HEK293 (cell line): ENCODE data around the gene NTSR1.

Experiments
- GLI2 ChIP-seq: fragments of 450-650 bp; formaldehyde crosslinking; IDR thresholded peaks from 2 replicates; pipeline ENCODE4; 2017; ENCODE audit warnings: missing biosample characterization, missing genetic modification characterization, low read depth, borderline replicate concordance
- GLI4 ChIP-seq: fragments of 450-650 bp; formaldehyde crosslinking; IDR thresholded peaks from 2 replicates; pipeline ENCODE4 v1.5.1; 2016; ENCODE audit warnings: missing biosample characterization, missing genetic modification characterization
- HIC1 ChIP-seq: fragments of 450-650 bp; formaldehyde crosslinking; IDR thresholded peaks from 2 replicates; pipeline ENCODE4 v1.5.1; 2016; ENCODE audit warnings: missing biosample characterization, missing genetic modification characterization
- MZF1 ChIP-seq: fragments of 450-650 bp; formaldehyde crosslinking; IDR thresholded peaks from 2 replicates; pipeline ENCODE4 v1.5.1; 2017; ENCODE audit warnings: missing biosample characterization, missing genetic modification characterization, borderline replicate concordance
- TCF7L2 ChIP-seq: IDR thresholded peaks from 2 replicates; pipeline ENCODE4 v1.6.1; 2011; ENCODE audit warnings: low read depth, mild to moderate bottlenecking, inconsistent platforms, low read length, moderate library complexity, borderline replicate concordance
- ZBTB11 ChIP-seq: fragments of 450-650 bp; formaldehyde crosslinking; conservative IDR thresholded peaks from 2 replicates; pipeline ENCODE4 v1.5.1; 2016; ENCODE audit warnings: low read depth, missing biosample characterization, missing genetic modification characterization
- ZBTB17 ChIP-seq: fragments of 450-650 bp; formaldehyde crosslinking; IDR thresholded peaks from 2 replicates; pipeline ENCODE4 v1.5.1; 2016; ENCODE audit warnings: missing biosample characterization, missing genetic modification characterization
- ZBTB6 ChIP-seq: fragments of 450-650 bp; formaldehyde crosslinking; IDR thresholded peaks from 2 replicates; pipeline ENCODE4 v1.5.1; 2017; ENCODE audit warnings: missing biosample characterization, missing genetic modification characterization
- ZBTB7A ChIP-seq: fragments of 450-650 bp; formaldehyde crosslinking; IDR thresholded peaks from 2 replicates; pipeline ENCODE4 v1.5.1; 2016; ENCODE audit warnings: low read depth, missing biosample characterization, missing genetic modification characterization
- ZFP41 ChIP-seq: fragments of 450-650 bp; formaldehyde crosslinking; IDR thresholded peaks from 2 replicates; pipeline ENCODE4 v1.5.1; 2016; ENCODE audit warnings: missing biosample characterization, missing genetic modification characterization, borderline replicate concordance
- ZFP69B ChIP-seq: fragments of 450-650 bp; formaldehyde crosslinking; IDR thresholded peaks from 2 replicates; pipeline ENCODE4 v1.5.1; 2016; ENCODE audit warnings: missing biosample characterization, missing genetic modification characterization
- ZIC2 ChIP-seq: fragments of 450-650 bp; formaldehyde crosslinking; IDR thresholded peaks from 2 replicates; pipeline ENCODE4 v1.5.1; 2016; ENCODE audit warnings: missing biosample characterization, missing genetic modification characterization
- ZNF148 ChIP-seq: fragments of 450-650 bp; formaldehyde crosslinking; IDR thresholded peaks from 2 replicates; pipeline ENCODE4 v1.5.0; 2017; ENCODE audit warnings: missing biosample characterization, missing genetic modification characterization, borderline replicate concordance
- ZNF155 ChIP-seq: fragments of 450-650 bp; formaldehyde crosslinking; IDR thresholded peaks from 2 replicates; pipeline ENCODE4 v1.5.1; 2016; ENCODE audit warnings: missing biosample characterization, missing genetic modification characterization
- ZNF157 ChIP-seq: fragments of 450-650 bp; formaldehyde crosslinking; IDR thresholded peaks from 2 replicates; pipeline ENCODE4 v1.5.1; 2016; ENCODE audit warnings: missing biosample characterization, missing genetic modification characterization
- ZNF202 ChIP-seq: fragments of 450-650 bp; formaldehyde crosslinking; IDR thresholded peaks from 2 replicates; pipeline ENCODE4 v1.5.1; 2016; ENCODE audit warnings: missing biosample characterization, missing genetic modification characterization, borderline replicate concordance
- ZNF239 ChIP-seq: fragments of 450-650 bp; formaldehyde crosslinking; IDR thresholded peaks from 2 replicates; pipeline ENCODE4 v1.5.1; 2016; ENCODE audit warnings: missing biosample characterization, missing genetic modification characterization
- ZNF24 ChIP-seq: fragments of 450-650 bp; formaldehyde crosslinking; IDR thresholded peaks from 2 replicates; pipeline ENCODE4 v1.5.1; 2016; ENCODE audit warnings: missing biosample characterization, missing genetic modification characterization
- ZNF292 ChIP-seq: fragments of 450-650 bp; formaldehyde crosslinking; IDR thresholded peaks from 2 replicates; pipeline ENCODE4 v1.5.1; 2016; ENCODE audit warnings: low read depth, missing biosample characterization, missing genetic modification characterization, borderline replicate concordance
- ZNF433 ChIP-seq: fragments of 450-650 bp; formaldehyde crosslinking; IDR thresholded peaks from 2 replicates; pipeline ENCODE4 v1.5.1; 2016; ENCODE audit warnings: missing biosample characterization, missing genetic modification characterization, low read depth
- ZNF501 ChIP-seq: fragments of 450-650 bp; formaldehyde crosslinking; IDR thresholded peaks from 2 replicates; pipeline ENCODE4 v1.5.1; 2016; ENCODE audit warnings: missing biosample characterization, missing genetic modification characterization
- ZNF510 ChIP-seq: fragments of 450-650 bp; formaldehyde crosslinking; IDR thresholded peaks from 2 replicates; pipeline ENCODE4 v1.5.1; 2018; ENCODE audit warnings: mild to moderate bottlenecking, missing genetic modification characterization, missing biosample characterization; ENCODE audit not compliant: insufficient replicate concordance
- ZNF514 ChIP-seq: fragments of 450-650 bp; formaldehyde crosslinking; IDR thresholded peaks from 2 replicates; pipeline ENCODE4 v1.5.1; 2016; ENCODE audit warnings: missing biosample characterization, missing genetic modification characterization
- ZNF521 ChIP-seq: fragments of 450-650 bp; formaldehyde crosslinking; IDR thresholded peaks from 2 replicates; pipeline ENCODE4 v1.5.1; 2017; ENCODE audit warnings: missing biosample characterization, mild to moderate bottlenecking, missing genetic modification characterization
- ZNF529 ChIP-seq: fragments of 450-650 bp; formaldehyde crosslinking; IDR thresholded peaks from 2 replicates; pipeline ENCODE4 v1.5.1; 2017; ENCODE audit warnings: missing genetic modification characterization, missing biosample characterization; ENCODE audit not compliant: insufficient replicate concordance
- ZNF544 ChIP-seq: fragments of 450-650 bp; formaldehyde crosslinking; IDR thresholded peaks from 2 replicates; pipeline ENCODE4 v1.5.0; 2017; ENCODE audit warnings: missing biosample characterization, missing genetic modification characterization
- ZNF623 ChIP-seq: fragments of 450-650 bp; formaldehyde crosslinking; IDR thresholded peaks from 2 replicates; pipeline ENCODE4 v1.5.1; 2016; ENCODE audit warnings: missing biosample characterization, missing genetic modification characterization
- ZNF654 ChIP-seq: fragments of 450-650 bp; formaldehyde crosslinking; IDR thresholded peaks from 2 replicates; pipeline ENCODE4 v1.5.1; 2016; ENCODE audit warnings: low read depth, missing biosample characterization, missing genetic modification characterization
- ZNF660 ChIP-seq: fragments of 450-650 bp; IDR thresholded peaks from 2 replicates; pipeline ENCODE4 v1.5.1; 2018; ENCODE audit warnings: missing biosample characterization, mild to moderate bottlenecking, missing genetic modification characterization
- ZNF768 ChIP-seq: fragments of 450-650 bp; formaldehyde crosslinking; IDR thresholded peaks from 2 replicates; pipeline ENCODE4 v1.5.1; 2018; ENCODE audit warnings: missing biosample characterization, mild to moderate bottlenecking, missing genetic modification characterization

NTSR1 gene

GRCh38 chr20:62795023-62795761 lies 86.6 kb downstream of the NTSR1 start (continued):
- TF ChIP-seq ZNF148 (tag by site-specific recombination) (no peak), ZNF433 (tag by site-specific recombination) (no peak), ZNF623 (tag by site-specific recombination) (0 out of 2 replicates have a peak, but pooled peaks have one; percentile 5), ZNF239 (no peak; the same call in 1 of the 2 replicates), ZNF510 (tag by site-specific recombination) (no peak), ZNF544 (tag by site-specific recombination) (no peak), GLI4 (no peak), MZF1 (tag by site-specific recombination) (no peak), HIC1 (tag by site-specific recombination) (peak; percentile 68; the same call in 1 of the 2 replicates), GLI2 (tag by site-specific recombination) (no peak), ZIC2 (0 out of 2 replicates have a peak, but pooled peaks have one; percentile 43), ZBTB17 (peak; percentile 73), ZNF660 (tag by site-specific recombination) (no peak), ZNF654 (tag by site-specific recombination) (no peak), ZNF514 (tag by site-specific recombination) (no peak), ZFP69B (peak; percentile 5; the same call in 1 of the 2 replicates), ZBTB6 (no peak), ZNF521 (no peak), ZBTB11 (tag by site-specific recombination) (peak; percentile 15; the same call in 1 of the 2 replicates), ZNF501 (no peak), ZBTB7A (tag by site-specific recombination) (peak; percentile 93), ZNF202 (tag by site-specific recombination) (no peak), ZNF768 (tag by site-specific recombination) (no peak), ZNF155 (tag by site-specific recombination) (no peak), ZNF157 (tag by site-specific recombination) (no peak), ZNF24 (no peak), ZFP41 (no peak), ZNF529 (tag by site-specific recombination) (no peak), TCF7L2 (no peak), ZNF292 (tag by site-specific recombination) (no peak)
